ENCODE measurements around the gene GRAMD2B.

The GRAMD2B gene

GRCh38 chr5:126538579-126538978 is 115.4 kb downstream of the GRAMD2B start:
- no peak for TF ChIP-seq CTCF (IDR thresholded peaks at IDR 0.05)

GRCh38 chr5:126540631-126541030 is 117.4 kb downstream of the GRAMD2B start:
- TF ChIP-seq CTCF (IDR thresholded peaks at IDR 0.05) = no peak

- no peak for TF ChIP-seq CTCF (IDR thresholded peaks at IDR 0.05)
Observed at GRCh38 chr5:126542441-126542840, 119.2 kb downstream of the GRAMD2B start.

- TF ChIP-seq CTCF (IDR thresholded peaks at IDR 0.05) = no peak
Observed at GRCh38 chr5:126543009-126543408, 119.8 kb downstream of the GRAMD2B start.

- TF ChIP-seq CTCF (IDR thresholded peaks at IDR 0.05) = no peak
Observed at GRCh38 chr5:126543660-126544059, 120.5 kb downstream of the GRAMD2B start.

All from LNCAP (cell line).